Vagina (tissue), 2 donors: ENCODE measurements around the gene KAT7. TPM values are rescaled to one million over a fixed set of nuclear protein-coding genes. Genes with fewer than 3 reads are reported as not detected.

Experiments used
- DNase-seq, 2 donors: peaks; one replicate each; pipeline ENCODE4 v3.0.0-alpha.2; 2017; ENCODE audit errors: extremely low spot score in 2 of 2
- H3K27ac ChIP-seq: fragments of 200-600 bp; sonication (generic); one replicate; pipeline ENCODE4 v1.5.1; 2019
- H3K27me3 ChIP-seq: fragments of 200-600 bp; sonication (generic); one replicate; pipeline ENCODE4 v1.5.1; 2019
- H3K36me3 ChIP-seq, 2 donors: fragments of 200-600 bp; sonication (generic); one replicate each; pipeline ENCODE4 v1.5.1; 2017 to 2019
- H3K4me1 ChIP-seq: fragments of 200-600 bp; sonication (generic); one replicate; pipeline ENCODE4 v1.5.1; 2019
- H3K4me3 ChIP-seq, 2 donors: fragments of 200-600 bp; sonication (generic); 1 replicate in 1 of 2; 2 replicates in 1 of 2; pipeline ENCODE4 v1.5.1; 2016 to 2019
- H3K9me3 ChIP-seq: fragments of 200-600 bp; sonication (generic); one replicate; pipeline ENCODE4 v1.5.1; 2019
- POLR2A ChIP-seq, 2 donors: fragments of 450-650 bp; IDR thresholded peaks; one replicate each; pipeline ENCODE4 v1.6.1; 2017; ENCODE audit warnings: antibody characterized with exemption in 2 of 2, mild to moderate bottlenecking in 2 of 2, moderate library complexity in 2 of 2
- POLR2AphosphoS5 ChIP-seq, 2 donors: sonication (generic); formaldehyde crosslinking; IDR thresholded peaks; one replicate each; pipeline ENCODE4 v1.9.0; 2017; ENCODE audit warnings: antibody characterized with exemption in 2 of 2, mild to moderate bottlenecking in 2 of 2, low read depth in 1 of 2; ENCODE audit not compliant: insufficient read depth in 1 of 2
- intact Hi-C: fragments of 100-400 bp; cut with DNase I; formaldehyde crosslinking; loops from one replicate; pipeline ENCODE4 v1.15.1; 2023
- total RNA-seq: library from RNA; depleted of rRNA; stranded (reverse); fragments of >200 nt; gene quantifications from one replicate; pipeline ENCODE4 v1.2.3, GENCODE V29; 2016
- TF ChIP-seq, protein P1 (sequence below), 3 experiments: fragments of 450-650 bp in 2 of 3; fragments of 200-600 bp in 1 of 3; sonication (generic) in 1 of 3; IDR thresholded peaks; one replicate each; pipeline ENCODE4 v1.5.1; 2017 to 2019; ENCODE audit warnings: antibody characterized with exemption in 3 of 3, mild to moderate bottlenecking in 2 of 3, moderate library complexity in 2 of 3

Gene KAT7
- total RNA-seq, 1 donor from 2014 or later, result 36.1 TPM

GRCh38 chr17:49745175-49746139 is 43.0 kb upstream of the KAT7 start:
- no peak overlapping the region for H3K27ac ChIP-seq
- no peaks in the 10 kb centered on the region for H3K36me3 ChIP-seq
- TF ChIP-seq, protein P1, sequence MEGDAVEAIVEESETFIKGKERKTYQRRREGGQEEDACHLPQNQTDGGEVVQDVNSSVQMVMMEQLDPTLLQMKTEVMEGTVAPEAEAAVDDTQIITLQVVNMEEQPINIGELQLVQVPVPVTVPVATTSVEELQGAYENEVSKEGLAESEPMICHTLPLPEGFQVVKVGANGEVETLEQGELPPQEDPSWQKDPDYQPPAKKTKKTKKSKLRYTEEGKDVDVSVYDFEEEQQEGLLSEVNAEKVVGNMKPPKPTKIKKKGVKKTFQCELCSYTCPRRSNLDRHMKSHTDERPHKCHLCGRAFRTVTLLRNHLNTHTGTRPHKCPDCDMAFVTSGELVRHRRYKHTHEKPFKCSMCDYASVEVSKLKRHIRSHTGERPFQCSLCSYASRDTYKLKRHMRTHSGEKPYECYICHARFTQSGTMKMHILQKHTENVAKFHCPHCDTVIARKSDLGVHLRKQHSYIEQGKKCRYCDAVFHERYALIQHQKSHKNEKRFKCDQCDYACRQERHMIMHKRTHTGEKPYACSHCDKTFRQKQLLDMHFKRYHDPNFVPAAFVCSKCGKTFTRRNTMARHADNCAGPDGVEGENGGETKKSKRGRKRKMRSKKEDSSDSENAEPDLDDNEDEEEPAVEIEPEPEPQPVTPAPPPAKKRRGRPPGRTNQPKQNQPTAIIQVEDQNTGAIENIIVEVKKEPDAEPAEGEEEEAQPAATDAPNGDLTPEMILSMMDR (IDR thresholded peaks at IDR 0.05), result no peak
- TF ChIP-seq POLR2AphosphoS5 (IDR thresholded peaks at IDR 0.05; ENCODE audit: insufficient read depth in 1 of 2, low read depth in 1 of 2) (no peak), POLR2A (IDR thresholded peaks at IDR 0.05) (no peak)
- H3K4me3 ChIP-seq, result no peak overlapping the region
- H3K4me1 ChIP-seq, result peaks cover 42% of the 10 kb centered on the region
- no peaks in the 10 kb centered on the region for H3K9me3 ChIP-seq
- intact Hi-C loops, result no loop called here
- H3K27me3 ChIP-seq, result no peaks in the 10 kb centered on the region
- DNase-seq, result no peak

DNA sequence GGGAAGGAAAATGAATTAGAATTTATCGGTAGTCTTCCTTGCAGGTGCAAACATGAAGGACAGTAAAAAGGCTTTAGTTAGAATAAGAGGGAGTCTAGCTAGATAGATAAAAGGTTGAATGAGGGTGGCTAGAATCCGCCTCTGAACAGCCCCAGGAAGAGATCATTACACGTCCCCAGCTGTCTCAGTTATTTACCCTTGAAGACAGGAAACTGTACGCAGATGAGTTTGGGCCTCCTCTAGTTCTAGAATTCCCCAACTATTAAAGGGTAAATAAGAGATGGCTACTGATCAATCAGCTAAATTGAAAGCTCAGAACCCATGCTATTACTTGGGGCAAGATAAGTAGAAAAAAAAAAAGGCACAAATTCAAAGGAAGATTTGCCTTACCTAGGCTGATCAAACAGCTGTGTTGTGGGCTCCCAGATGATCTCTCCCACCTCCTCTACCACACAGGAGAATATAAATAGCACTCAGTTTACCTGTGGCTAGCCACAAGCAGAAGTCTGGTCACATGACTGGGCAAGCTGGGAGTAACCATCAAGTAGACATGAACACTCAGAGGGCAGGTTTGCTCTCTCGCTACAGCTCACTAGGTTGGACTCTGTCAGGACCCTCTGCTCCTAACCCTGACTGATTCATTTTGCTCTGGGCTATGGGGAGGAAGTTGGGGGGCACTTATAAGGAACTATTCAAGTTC is 41.5 kb upstream of the KAT7 start:
- peaks cover 27% of the 10 kb centered on the region for H3K4me1 ChIP-seq
- TF ChIP-seq POLR2A (IDR thresholded peaks at IDR 0.05) (no peak), POLR2AphosphoS5 (IDR thresholded peaks at IDR 0.05; ENCODE audit: insufficient read depth in 1 of 2, low read depth in 1 of 2) (no peak)
- TF ChIP-seq, protein P1 (IDR thresholded peaks at IDR 0.05), result no peak
- H3K9me3 ChIP-seq, result no peaks in the 10 kb centered on the region
- no peak overlapping the region for H3K4me3 ChIP-seq
- H3K36me3 ChIP-seq, result no peaks in the 10 kb centered on the region
- DNase-seq, result no peak
- H3K27ac ChIP-seq, result no peak overlapping the region
- no peaks in the 10 kb centered on the region for H3K27me3 ChIP-seq
- intact Hi-C loops, result no loop called here

- no peaks in the 10 kb centered on the region for H3K27me3 ChIP-seq
- no peak overlapping the region for H3K27ac ChIP-seq
- intact Hi-C loops, result no loop called here
- H3K9me3 ChIP-seq, result no peaks in the 10 kb centered on the region
- no peaks in the 10 kb centered on the region for H3K36me3 ChIP-seq
- TF ChIP-seq, protein P1 (IDR thresholded peaks at IDR 0.05), result no peak
- no peak for TF ChIP-seq POLR2AphosphoS5 (IDR thresholded peaks at IDR 0.05; ENCODE audit: insufficient read depth in 1 of 2, low read depth in 1 of 2)
- no peak for TF ChIP-seq POLR2A (IDR thresholded peaks at IDR 0.05)
- no peak for DNase-seq
- no peak overlapping the region for H3K4me3 ChIP-seq
- H3K4me1 ChIP-seq, result peaks cover 20% of the 10 kb centered on the region
Observed at GRCh38 chr17:49747632-49748031, 40.8 kb upstream of the KAT7 start.

DNA sequence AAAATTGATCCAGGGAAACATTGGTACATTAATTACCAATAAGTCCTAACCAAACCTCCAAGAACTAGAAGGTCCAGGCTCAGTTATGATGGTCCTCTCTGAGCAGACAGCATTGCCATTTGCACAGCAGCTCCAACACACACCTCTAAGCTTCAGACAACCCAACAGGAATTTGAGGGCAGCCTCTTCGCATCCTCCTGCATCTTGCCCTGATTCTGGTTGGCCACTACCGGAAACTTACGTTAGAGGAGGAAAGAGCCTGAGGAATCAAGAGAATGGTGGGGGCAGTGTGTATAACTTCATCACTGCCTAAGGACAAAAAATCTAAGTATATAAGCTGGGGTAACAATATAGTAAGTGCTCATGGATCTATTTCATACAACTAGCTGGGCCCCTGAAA is 40.3 kb upstream of the KAT7 start:
- no peak for DNase-seq
- Histone ChIP-seq H3K4me3 (no peak overlapping the region), H3K27me3 (no peaks in the 10 kb centered on the region)

More for the DNA sequence above, 40.3 kb upstream of the KAT7 start:
- intact Hi-C loops, result no loop called here
- no peak for TF ChIP-seq POLR2AphosphoS5 (IDR thresholded peaks at IDR 0.05; ENCODE audit: insufficient read depth in 1 of 2, low read depth in 1 of 2)
- TF ChIP-seq, protein P1 (IDR thresholded peaks at IDR 0.05), result no peak
- no peak for TF ChIP-seq POLR2A (IDR thresholded peaks at IDR 0.05)
- Histone ChIP-seq H3K36me3 (no peaks in the 10 kb centered on the region), H3K27ac (no peak overlapping the region), H3K9me3 (no peaks in the 10 kb centered on the region), H3K4me1 (peaks cover 19% of the 10 kb centered on the region)
